ENCODE data around the gene ASPM. TPM values are rescaled to one million over a fixed set of nuclear protein-coding genes. Genes with fewer than 3 reads are reported as not detected.

Gene ASPM
- total and polyA plus RNA-seq, 9 of the 15 experiments (the other 6 are each of a cell fraction or from before 2014, with no cell fraction given): 22.7 to 84.4 (median 46.4) TPM

GRCh38 chr1:197183195-197183748 is 36.8 kb upstream of the ASPM start:
- Histone ChIP-seq H3K9me3 (replicated peaks; ENCODE audit: control insufficient read depth, insufficient read depth, low read depth, low read length) (no peaks in the 10 kb centered on the region), H2AFZ (ENCODE audit: low read depth, low read length) (no peak overlapping the region), H3K79me2 (ENCODE audit: control insufficient read depth, insufficient read depth, low read length) (0 out of 3 replicates have a peak, but pooled peaks cover 2% of the 10 kb centered on the region), H3K27ac (ENCODE audit: extremely low read depth, low read depth, low read length) (no peak overlapping the region), H3K9ac (ENCODE audit: insufficient read depth in 1 of 2, low read depth in 2 of 2, low read length in 2 of 2) (no peak overlapping the region), H3K36me3 (ENCODE audit: control insufficient read depth, insufficient read depth, low read length) (peaks cover 80% of the 10 kb centered on the region), H3K9me1 (ENCODE audit: control insufficient read depth, insufficient read depth, low read length) (no peaks in the 10 kb centered on the region), H4K20me1 (replicated peaks; ENCODE audit: control insufficient read depth, insufficient read depth, low read length) (no peaks in the 10 kb centered on the region), H3K4me3 (no peak overlapping the region), H3K4me2 (ENCODE audit: insufficient read depth, low read length) (no peak overlapping the region), H3K27me3 (ENCODE audit: control insufficient read depth in 2 of 2, insufficient read depth in 2 of 2, low read length in 2 of 2) (no peaks in the 10 kb centered on the region), H3K4me1 (replicated peaks in 1 of 2; ENCODE audit: control insufficient read depth in 2 of 2, insufficient read depth in 2 of 2, low read length in 2 of 2) (peaks cover 3 to 4% of the 10 kb centered on the region in 2 experiments; a peak in 2 of 5 replicates)
- CTCF ChIA-PET (ENCODE audit: low intra/inter-chr PET ratio): no interaction called here
- WGBS (ENCODE audit: insufficient coverage, low coverage, missing lambda C conversion rate): 89% methylated on average over 5 of the region's 5 CpGs
- in situ Hi-C loops (cut with MboI): loop anchor here (10.0 kb wide), 1 partner anchor 172 kb away; no protein-coding TSS in a partner anchor
- no peak for FAIRE-seq
- DNase-seq (ENCODE audit: extremely low read depth in 1 of 4, low spot score in 3 of 4): no peak
- ATAC-seq: no peak
- POLR2A ChIA-PET: no interaction called here
- intact Hi-C loops (cut with micrococcal nuclease): loop anchor here (5.0 kb wide), 1 partner anchor 461 kb away; no protein-coding TSS in a partner anchor
- TF ChIP-seq CTCF (IDR thresholded peaks at IDR 0.05 in 2 of 3, conservative IDR thresholded peaks at IDR 0.05 in 1 of 3; ENCODE audit: insufficient read depth in 2 of 3, low read depth in 1 of 3, low read length in 3 of 3) (no peak), NR1H2 (CRISPR knock-in tag; IDR thresholded peaks at IDR 0.05) (no peak), NUFIP1 (IDR thresholded peaks at IDR 0.05; ENCODE audit: partially characterized antibody) (no peak), NFE2L1 (tag; IDR thresholded peaks at IDR 0.05; ENCODE audit: borderline replicate concordance, low read depth) (no peak), ESRRB (CRISPR knock-in tag; IDR thresholded peaks at IDR 0.05; ENCODE audit: borderline replicate concordance) (no peak), FOXA1 (IDR thresholded peaks at IDR 0.05; ENCODE audit: borderline replicate concordance) (no peak), CBX5 (IDR thresholded peaks at IDR 0.05; ENCODE audit: borderline replicate concordance, low read depth) (no peak), BACH1 (tag; IDR thresholded peaks at IDR 0.05) (no peak), NCOA1 (IDR thresholded peaks at IDR 0.05; ENCODE audit: low read depth) (no peak), PRMT5 (CRISPR knock-in tag; IDR thresholded peaks at IDR 0.05) (no peak), GABPB2 (CRISPR knock-in tag; conservative IDR thresholded peaks at IDR 0.05) (no peak), CBX3 (IDR thresholded peaks at IDR 0.05; ENCODE audit: borderline replicate concordance in 1 of 2, low read length in 2 of 2) (no peak), TRIM25 (IDR thresholded peaks at IDR 0.05; ENCODE audit: borderline replicate concordance) (no peak), MEF2D (tag; conservative IDR thresholded peaks at IDR 0.05; ENCODE audit: low read depth) (no peak), ZNF324 (CRISPR knock-in tag; IDR thresholded peaks at IDR 0.05) (no peak), ZNF589 (CRISPR knock-in tag; IDR thresholded peaks at IDR 0.05; ENCODE audit: low read depth) (no peak), PML (IDR thresholded peaks at IDR 0.05; ENCODE audit: low read length) (no peak), ZNF507 (tag; conservative IDR thresholded peaks at IDR 0.05) (no peak), NFRKB (IDR thresholded peaks at IDR 0.05; ENCODE audit: low read depth) (no peak)
- no TSS peak for BruUV-seq (replicated peaks)
